NT2/D1 (cell line): ENCODE data around the gene IL16.

Experiments used
- YY1 ChIP-seq: IDR thresholded peaks from 2 replicates; pipeline ENCODE4 v1.6.1; 2011; ENCODE audit not compliant: insufficient read length, insufficient read depth
- ZNF274 ChIP-seq: IDR thresholded peaks from 2 replicates; pipeline ENCODE4 v1.6.1; 2011; ENCODE audit warnings: mild to moderate bottlenecking, low read depth, low read length

- TF ChIP-seq YY1 (no peak), ZNF274 (no peak)
Measured at GRCh38 chr15:81171286-81171685, 25.4 kb upstream of the IL16 start.
